ENCODE data around the gene CNTNAP5. TPM values are rescaled to one million over a fixed set of nuclear protein-coding genes. Genes with fewer than 3 reads are reported as not detected.

Gene CNTNAP5
- total RNA-seq, 2 experiments from 2014 or later: not detected

DNA sequence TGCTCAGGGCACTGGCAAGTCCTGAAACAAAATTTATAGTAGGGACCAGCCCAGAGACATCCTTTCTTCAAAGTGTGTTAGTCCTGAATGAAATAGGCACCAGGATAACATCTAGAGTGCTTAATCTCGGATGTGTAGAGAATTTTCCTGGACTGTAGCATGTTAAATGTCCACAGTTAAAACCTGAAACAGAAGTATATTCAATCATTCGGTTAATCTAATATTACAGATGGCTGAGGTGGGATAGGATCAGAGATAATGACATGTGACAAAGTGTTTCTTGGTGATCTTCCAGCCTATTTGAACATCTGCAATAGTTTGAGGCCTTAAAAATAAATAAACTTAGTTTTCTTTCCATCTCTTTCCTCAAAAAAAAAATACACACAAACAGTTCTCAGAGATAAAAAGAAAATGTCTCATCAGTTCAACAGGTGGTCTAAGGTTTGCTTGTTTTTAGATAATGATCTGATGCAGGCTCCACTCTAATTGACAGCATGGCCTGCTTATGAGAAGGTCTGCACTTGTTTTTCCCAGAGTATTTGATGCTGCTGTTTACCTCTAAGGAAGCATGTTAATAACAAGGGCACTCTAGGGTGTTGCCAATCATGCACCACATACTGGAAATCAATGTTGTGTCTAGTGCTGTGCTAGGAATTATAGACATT lies 25.9 kb downstream of the CNTNAP5 start:
- ChIA-PET POLR2A (no interaction called here), CTCF (no interaction called here)
- no peaks in the 10 kb centered on the region for H3K36me3 Mint-ChIP-seq (ENCODE audit: low read depth)
- TF ChIP-seq, protein P1, sequence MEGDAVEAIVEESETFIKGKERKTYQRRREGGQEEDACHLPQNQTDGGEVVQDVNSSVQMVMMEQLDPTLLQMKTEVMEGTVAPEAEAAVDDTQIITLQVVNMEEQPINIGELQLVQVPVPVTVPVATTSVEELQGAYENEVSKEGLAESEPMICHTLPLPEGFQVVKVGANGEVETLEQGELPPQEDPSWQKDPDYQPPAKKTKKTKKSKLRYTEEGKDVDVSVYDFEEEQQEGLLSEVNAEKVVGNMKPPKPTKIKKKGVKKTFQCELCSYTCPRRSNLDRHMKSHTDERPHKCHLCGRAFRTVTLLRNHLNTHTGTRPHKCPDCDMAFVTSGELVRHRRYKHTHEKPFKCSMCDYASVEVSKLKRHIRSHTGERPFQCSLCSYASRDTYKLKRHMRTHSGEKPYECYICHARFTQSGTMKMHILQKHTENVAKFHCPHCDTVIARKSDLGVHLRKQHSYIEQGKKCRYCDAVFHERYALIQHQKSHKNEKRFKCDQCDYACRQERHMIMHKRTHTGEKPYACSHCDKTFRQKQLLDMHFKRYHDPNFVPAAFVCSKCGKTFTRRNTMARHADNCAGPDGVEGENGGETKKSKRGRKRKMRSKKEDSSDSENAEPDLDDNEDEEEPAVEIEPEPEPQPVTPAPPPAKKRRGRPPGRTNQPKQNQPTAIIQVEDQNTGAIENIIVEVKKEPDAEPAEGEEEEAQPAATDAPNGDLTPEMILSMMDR (IDR thresholded peaks at IDR 0.05): no peak
- no peak overlapping the region for H3K4me3 Mint-ChIP-seq
- ATAC-seq (no peak), DNase-seq (no peak)
- intact Hi-C loops (cut with micrococcal nuclease): no loop called here
- H3K27ac Mint-ChIP-seq: no peak overlapping the region
- H3K4me1 Mint-ChIP-seq (ENCODE audit: low read depth): no peaks in the 10 kb centered on the region
- no peaks in the 10 kb centered on the region for H3K27me3 Mint-ChIP-seq
- H3K9me3 Mint-ChIP-seq: peaks cover 4% of the 10 kb centered on the region

DNA sequence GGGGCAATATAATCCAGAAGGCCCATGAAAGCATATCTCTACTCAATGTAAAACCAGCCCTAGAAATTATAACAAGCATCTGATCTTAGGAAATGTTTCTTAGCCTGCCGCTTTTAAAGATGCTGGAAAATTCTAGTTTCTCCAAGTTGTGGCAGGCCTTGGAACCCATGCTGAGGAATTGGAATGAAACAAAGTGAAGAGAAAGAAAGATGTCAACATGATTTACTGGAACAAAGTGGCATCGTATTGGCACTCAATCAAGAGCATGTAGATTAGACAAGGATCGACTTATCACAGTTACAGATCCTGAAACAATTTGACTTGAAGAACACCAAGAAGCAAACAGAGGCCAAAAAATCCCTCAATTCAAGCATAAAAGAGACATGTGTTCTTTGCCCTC lies 28.7 kb downstream of the CNTNAP5 start:
- DNase-seq (no peak), ATAC-seq (no peak)
- Mint-ChIP-seq H3K36me3 (ENCODE audit: low read depth) (no peaks in the 10 kb centered on the region), H3K9me3 (peaks cover 4% of the 10 kb centered on the region), H3K27me3 (no peaks in the 10 kb centered on the region), H3K4me3 (no peak overlapping the region), H3K27ac (no peak overlapping the region), H3K4me1 (ENCODE audit: low read depth) (no peaks in the 10 kb centered on the region)
- intact Hi-C loops (cut with micrococcal nuclease): no loop called here
- TF ChIP-seq, protein P1 (IDR thresholded peaks at IDR 0.05): no peak
- ChIA-PET CTCF (no interaction called here), POLR2A (no interaction called here)

DNA sequence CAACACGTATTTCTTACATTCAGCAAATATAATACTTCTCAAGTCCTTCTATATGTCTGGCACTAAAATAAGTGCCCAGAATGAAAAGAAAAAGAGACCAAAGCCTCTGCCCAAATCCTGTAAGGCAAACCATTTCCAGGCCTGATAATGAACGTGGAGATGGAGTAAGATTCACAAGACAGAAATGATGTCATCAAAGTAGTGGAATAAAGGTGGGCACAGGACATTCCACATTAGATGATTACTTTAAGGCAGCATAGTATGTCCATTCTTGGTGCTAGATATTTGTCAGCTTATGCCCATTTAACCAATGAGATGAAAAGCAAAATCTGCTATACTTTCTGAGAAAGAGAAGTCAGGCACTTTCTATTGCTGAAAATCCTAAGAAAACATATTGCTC lies 38.5 kb downstream of the CNTNAP5 start:
- Mint-ChIP-seq H3K4me3 (no peak overlapping the region), H3K9me3 (no peaks in the 10 kb centered on the region), H3K4me1 (ENCODE audit: low read depth) (no peaks in the 10 kb centered on the region), H3K36me3 (ENCODE audit: low read depth) (no peaks in the 10 kb centered on the region), H3K27ac (no peak overlapping the region), H3K27me3 (no peaks in the 10 kb centered on the region)
- ChIA-PET POLR2A (no interaction called here), CTCF (no interaction called here)
- DNase-seq (no peak), ATAC-seq (no peak)
- intact Hi-C loops (cut with micrococcal nuclease): no loop called here
- TF ChIP-seq, protein P1 (IDR thresholded peaks at IDR 0.05): no peak

DNA sequence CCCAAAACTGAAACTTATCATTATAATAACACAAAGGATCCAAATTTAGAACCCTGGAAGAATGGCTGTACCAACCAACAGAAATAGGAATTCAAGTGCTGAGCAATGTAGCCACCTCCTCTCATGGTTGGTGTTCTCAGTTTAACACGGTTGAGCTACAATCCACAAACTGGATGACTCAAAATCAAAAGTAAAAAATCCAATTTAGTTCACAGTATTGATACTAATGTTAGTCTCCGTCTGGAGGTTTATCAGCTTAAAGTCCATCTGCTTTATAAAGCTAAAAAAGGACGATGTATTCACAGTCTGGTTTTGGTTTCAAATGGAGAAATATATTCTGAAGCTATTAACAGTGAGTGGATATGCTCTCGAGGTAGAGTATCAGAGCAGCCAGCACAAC lies 40.5 kb downstream of the CNTNAP5 start:
- ChIA-PET CTCF (no interaction called here), POLR2A (no interaction called here)
- Mint-ChIP-seq H3K9me3 (peaks cover 1% of the 10 kb centered on the region), H3K4me3 (no peak overlapping the region), H3K27ac (no peak overlapping the region), H3K36me3 (ENCODE audit: low read depth) (no peaks in the 10 kb centered on the region), H3K27me3 (no peaks in the 10 kb centered on the region), H3K4me1 (ENCODE audit: low read depth) (no peaks in the 10 kb centered on the region)
- intact Hi-C loops (cut with micrococcal nuclease): no loop called here
- ATAC-seq (no peak), DNase-seq (no peak)
- TF ChIP-seq, protein P1 (IDR thresholded peaks at IDR 0.05): no peak

DNA sequence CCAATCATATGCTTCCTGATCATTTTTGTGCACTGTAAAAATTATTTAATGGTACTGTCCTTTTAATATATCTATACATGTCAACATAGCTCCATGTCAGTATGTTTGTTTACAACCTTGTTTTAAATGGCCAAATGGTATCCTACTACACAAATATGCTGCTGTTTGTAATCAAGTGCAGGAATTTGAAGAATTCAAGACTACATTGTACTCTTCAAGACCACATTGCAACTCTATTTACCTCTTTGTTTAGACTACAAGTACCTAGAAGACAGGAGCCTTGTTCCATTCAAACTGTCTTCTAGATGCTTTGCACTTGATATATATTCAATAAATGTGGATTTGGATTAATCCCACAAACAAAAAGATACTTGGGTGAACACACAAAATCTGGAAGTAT lies 41.7 kb downstream of the CNTNAP5 start:
- ATAC-seq (no peak), DNase-seq (no peak)
- intact Hi-C loops (cut with micrococcal nuclease): no loop called here
- H3K27me3 Mint-ChIP-seq: no peaks in the 10 kb centered on the region
- no peak overlapping the region for H3K27ac Mint-ChIP-seq
- ChIA-PET CTCF (no interaction called here), POLR2A (no interaction called here)
- H3K36me3 Mint-ChIP-seq (ENCODE audit: low read depth): no peaks in the 10 kb centered on the region
- TF ChIP-seq, protein P1 (IDR thresholded peaks at IDR 0.05): no peak
- peaks cover 1% of the 10 kb centered on the region for H3K9me3 Mint-ChIP-seq
- no peaks in the 10 kb centered on the region for H3K4me1 Mint-ChIP-seq (ENCODE audit: low read depth)
- no peak overlapping the region for H3K4me3 Mint-ChIP-seq

All from activated CD8-positive, alpha-beta T cell treated with anti-CD3 and anti-CD28 coated beads for 36 hours (primary cell).